ENCODE data around the gene SLC25A53. TPM values are rescaled to one million over a fixed set of nuclear protein-coding genes. Genes with fewer than 3 reads are reported as not detected.
"Not testable (repeated sequence)": the region's sequence is repeated elsewhere in the genome, so short reads cannot be mapped to it uniquely, and the experiment has no call there.

Gene SLC25A53
- total and polyA plus RNA-seq, 10 of the 15 experiments (the other 5 are each of a cell fraction or from before 2014, with no cell fraction given): 4.1 to 11.4 (median 7.6) TPM

DNA sequence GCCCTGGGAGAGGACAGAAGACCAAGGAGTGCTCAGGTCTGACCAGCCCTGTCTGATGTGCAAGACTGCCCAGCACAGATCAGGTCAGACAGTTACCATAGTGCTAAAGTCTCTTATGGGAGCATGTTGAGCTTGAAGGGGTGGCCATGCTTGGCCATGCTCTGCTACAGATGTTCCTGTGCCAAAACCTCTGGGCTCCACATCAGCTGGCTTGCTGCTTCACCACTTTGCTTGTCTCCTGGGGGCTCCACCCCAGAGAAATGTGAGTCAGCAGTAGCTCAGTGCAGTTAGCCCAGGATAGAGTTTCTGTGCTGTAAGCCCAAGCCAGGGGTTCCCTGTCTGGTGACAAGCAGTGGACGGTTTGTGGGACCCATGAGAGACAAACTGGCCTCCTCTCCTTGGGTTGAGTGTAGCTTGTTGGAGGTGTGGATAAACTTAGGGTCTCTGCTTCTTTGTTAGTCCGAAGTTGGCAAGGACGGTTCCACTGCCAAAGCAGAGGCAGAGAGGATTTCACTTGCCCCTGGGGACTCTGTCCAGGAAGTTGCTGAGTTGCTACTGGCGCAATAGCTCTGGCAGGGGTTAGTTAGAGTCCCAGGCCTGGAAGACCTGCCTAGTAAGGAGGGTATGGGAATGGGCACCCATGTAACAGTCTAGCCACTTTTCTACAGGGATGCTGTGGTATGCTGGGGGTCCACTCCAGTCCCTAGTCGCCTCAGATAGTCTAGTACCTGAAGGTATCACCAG is 72.1 kb downstream of the SLC25A53 start (continued):
- TF ChIP-seq, protein P1, sequence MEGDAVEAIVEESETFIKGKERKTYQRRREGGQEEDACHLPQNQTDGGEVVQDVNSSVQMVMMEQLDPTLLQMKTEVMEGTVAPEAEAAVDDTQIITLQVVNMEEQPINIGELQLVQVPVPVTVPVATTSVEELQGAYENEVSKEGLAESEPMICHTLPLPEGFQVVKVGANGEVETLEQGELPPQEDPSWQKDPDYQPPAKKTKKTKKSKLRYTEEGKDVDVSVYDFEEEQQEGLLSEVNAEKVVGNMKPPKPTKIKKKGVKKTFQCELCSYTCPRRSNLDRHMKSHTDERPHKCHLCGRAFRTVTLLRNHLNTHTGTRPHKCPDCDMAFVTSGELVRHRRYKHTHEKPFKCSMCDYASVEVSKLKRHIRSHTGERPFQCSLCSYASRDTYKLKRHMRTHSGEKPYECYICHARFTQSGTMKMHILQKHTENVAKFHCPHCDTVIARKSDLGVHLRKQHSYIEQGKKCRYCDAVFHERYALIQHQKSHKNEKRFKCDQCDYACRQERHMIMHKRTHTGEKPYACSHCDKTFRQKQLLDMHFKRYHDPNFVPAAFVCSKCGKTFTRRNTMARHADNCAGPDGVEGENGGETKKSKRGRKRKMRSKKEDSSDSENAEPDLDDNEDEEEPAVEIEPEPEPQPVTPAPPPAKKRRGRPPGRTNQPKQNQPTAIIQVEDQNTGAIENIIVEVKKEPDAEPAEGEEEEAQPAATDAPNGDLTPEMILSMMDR (IDR thresholded peaks at IDR 0.05 in 2 of 3, conservative IDR thresholded peaks at IDR 0.05 in 1 of 3; ENCODE audit: control insufficient read depth in 2 of 3, extremely low read depth in 1 of 3, insufficient read depth in 1 of 3, low read depth in 3 of 3, low read length in 3 of 3): no peak

DNA sequence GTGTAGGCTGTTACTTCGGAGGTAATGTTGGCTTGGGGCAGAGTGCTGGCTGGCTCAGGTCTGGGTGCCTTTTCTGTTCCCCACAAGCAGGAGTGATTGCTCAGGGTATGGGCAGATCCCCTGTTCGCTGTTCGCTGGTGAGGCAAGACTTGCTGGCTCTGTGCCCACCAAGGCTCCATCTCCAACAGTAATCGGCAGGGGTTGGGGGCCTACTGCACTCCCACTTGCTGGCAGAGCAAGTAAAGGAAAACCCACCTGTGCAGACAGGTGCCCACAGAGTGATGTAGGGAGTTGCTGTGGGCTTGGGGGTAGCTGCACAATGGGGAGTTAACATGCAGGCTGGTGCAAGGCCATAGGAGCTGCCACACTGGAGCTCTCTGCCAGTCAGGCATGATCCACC is 72.7 kb downstream of the SLC25A53 start:
- RAD21 ChIA-PET (ENCODE audit: unreplicated experiment): no interaction called here
- in situ Hi-C loops (cut with MboI): no loop called here
- no peaks in the 10 kb centered on the region for H3K79me2 ChIP-seq (ENCODE audit: control insufficient read depth, insufficient read depth, low read length)
- ATAC-seq: no peak
- TF ChIP-seq, protein P2, sequence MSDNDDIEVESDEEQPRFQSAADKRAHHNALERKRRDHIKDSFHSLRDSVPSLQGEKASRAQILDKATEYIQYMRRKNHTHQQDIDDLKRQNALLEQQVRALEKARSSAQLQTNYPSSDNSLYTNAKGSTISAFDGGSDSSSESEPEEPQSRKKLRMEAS (IDR thresholded peaks at IDR 0.05; ENCODE audit: low read depth, low read length): no peak
- no peak for TF ChIP-seq CEBPB (IDR thresholded peaks at IDR 0.05; ENCODE audit: borderline replicate concordance in 1 of 2, low read depth in 2 of 2, low read length in 2 of 2)
- no peak for TF ChIP-seq NBN (IDR thresholded peaks at IDR 0.05)
- no peak for TF ChIP-seq TCF12 (IDR thresholded peaks at IDR 0.05; ENCODE audit: low read depth, low read length)
- TF ChIP-seq SMAD1 (IDR thresholded peaks at IDR 0.05; ENCODE audit: low read depth, partially characterized antibody): no peak
- TF ChIP-seq MYB (IDR thresholded peaks at IDR 0.05; ENCODE audit: borderline replicate concordance, low read depth, low read length): no peak
- no peak for TF ChIP-seq HDGF (IDR thresholded peaks at IDR 0.05)
- TF ChIP-seq, protein P3, sequence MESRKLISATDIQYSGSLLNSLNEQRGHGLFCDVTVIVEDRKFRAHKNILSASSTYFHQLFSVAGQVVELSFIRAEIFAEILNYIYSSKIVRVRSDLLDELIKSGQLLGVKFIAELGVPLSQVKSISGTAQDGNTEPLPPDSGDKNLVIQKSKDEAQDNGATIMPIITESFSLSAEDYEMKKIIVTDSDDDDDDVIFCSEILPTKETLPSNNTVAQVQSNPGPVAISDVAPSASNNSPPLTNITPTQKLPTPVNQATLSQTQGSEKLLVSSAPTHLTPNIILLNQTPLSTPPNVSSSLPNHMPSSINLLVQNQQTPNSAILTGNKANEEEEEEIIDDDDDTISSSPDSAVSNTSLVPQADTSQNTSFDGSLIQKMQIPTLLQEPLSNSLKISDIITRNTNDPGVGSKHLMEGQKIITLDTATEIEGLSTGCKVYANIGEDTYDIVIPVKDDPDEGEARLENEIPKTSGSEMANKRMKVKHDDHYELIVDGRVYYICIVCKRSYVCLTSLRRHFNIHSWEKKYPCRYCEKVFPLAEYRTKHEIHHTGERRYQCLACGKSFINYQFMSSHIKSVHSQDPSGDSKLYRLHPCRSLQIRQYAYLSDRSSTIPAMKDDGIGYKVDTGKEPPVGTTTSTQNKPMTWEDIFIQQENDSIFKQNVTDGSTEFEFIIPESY (IDR thresholded peaks at IDR 0.05): no peak
- TF ChIP-seq SUZ12 (IDR thresholded peaks at IDR 0.05; ENCODE audit: unreplicated experiment): no peak
- TF ChIP-seq CBFB (IDR thresholded peaks at IDR 0.05; ENCODE audit: low read depth): no peak
- TF ChIP-seq NR2C1 (IDR thresholded peaks at IDR 0.05): no peak
- no peak overlapping the region for H3K4me3 ChIP-seq
- H3K36me3 ChIP-seq (ENCODE audit: control insufficient read depth in 2 of 2, insufficient read depth in 2 of 2, low read length in 1 of 2): no peaks in the 10 kb centered on the region
- no peak for FAIRE-seq
- CTCF ChIA-PET: interaction anchor here (1.3 kb wide), 1 partner anchor 16 kb away, joined by 3 read pairs; no protein-coding TSS in a partner anchor
- POLR2A ChIA-PET: no interaction called here
- H2AFZ ChIP-seq (ENCODE audit: control insufficient read depth, low read depth, low read length): no peak overlapping the region
- SMC1A ChIA-PET (ENCODE audit: uncharacterized antibody, unreplicated experiment): no interaction called here
- no peak overlapping the region for H3K9ac ChIP-seq (ENCODE audit: control insufficient read depth, insufficient read depth, low read length)
- BruUV-seq (replicated peaks): no TSS peak
- H3K27ac ChIP-seq (ENCODE audit: control insufficient read depth, insufficient read depth): no peak overlapping the region
- intact Hi-C loops (cut with micrococcal nuclease; ENCODE audit: unreplicated experiment): no loop called here
- no peaks in the 10 kb centered on the region; a peak in 1 of 4 replicates for H3K27me3 ChIP-seq (replicated peaks in 1 of 2; ENCODE audit: control insufficient read depth in 2 of 2, insufficient read depth in 2 of 2, low read length in 1 of 2)
- no peaks in the 10 kb centered on the region for H3K4me1 ChIP-seq (ENCODE audit: control insufficient read depth, insufficient read depth, low read length)
- WGBS (ENCODE audit: insufficient coverage, insufficient replicate concordance, low lambda C conversion rate, missing lambda C conversion rate): 25% methylated on average over 4 of the region's 4 CpGs
- H3K4me2 ChIP-seq (ENCODE audit: control insufficient read depth, insufficient read depth): no peak overlapping the region
- H4K20me1 ChIP-seq (ENCODE audit: control insufficient read depth, insufficient read depth): no peaks in the 10 kb centered on the region
- DNase-seq (ENCODE audit: low read depth, low spot score): no peak
- H3K9me3 ChIP-seq (replicated peaks; ENCODE audit: control insufficient read depth, insufficient read depth, low read length): no peaks in the 10 kb centered on the region

DNA sequence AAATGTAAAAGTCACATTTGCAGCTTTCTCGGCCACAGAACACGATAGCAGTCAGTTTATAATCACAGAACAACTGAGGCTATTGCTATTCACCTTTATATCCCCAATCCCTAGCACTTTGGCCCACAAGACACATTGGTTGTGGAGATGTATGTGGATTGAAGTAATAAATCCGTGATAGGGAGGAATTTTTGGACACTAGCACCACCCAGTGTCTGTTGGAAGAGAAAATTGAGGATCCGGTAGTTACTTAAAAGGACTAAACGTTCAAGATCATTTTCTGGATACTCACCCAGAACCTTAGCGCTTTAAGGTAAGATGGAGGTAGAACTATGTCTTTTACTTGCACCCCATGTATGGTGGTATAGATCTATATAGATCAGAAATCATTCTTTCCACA is 79.0 kb downstream of the SLC25A53 start:
- H3K4me1 ChIP-seq (ENCODE audit: control insufficient read depth, insufficient read depth, low read length); POLR2A ChIA-PET; H3K27me3 ChIP-seq (replicated peaks in 1 of 2; ENCODE audit: control insufficient read depth in 2 of 2, insufficient read depth in 2 of 2, low read length in 1 of 2); intact Hi-C loops (cut with micrococcal nuclease; ENCODE audit: unreplicated experiment); DNase-seq (ENCODE audit: low read depth, low spot score); H3K4me2 ChIP-seq (ENCODE audit: control insufficient read depth, insufficient read depth); H2AFZ ChIP-seq (ENCODE audit: control insufficient read depth, low read depth, low read length); H3K36me3 ChIP-seq (ENCODE audit: control insufficient read depth in 2 of 2, insufficient read depth in 2 of 2, low read length in 1 of 2); RAD21 ChIA-PET (ENCODE audit: unreplicated experiment); ATAC-seq; H3K9ac ChIP-seq (ENCODE audit: control insufficient read depth, insufficient read depth, low read length); H3K79me2 ChIP-seq (ENCODE audit: control insufficient read depth, insufficient read depth, low read length); SMC1A ChIA-PET (ENCODE audit: uncharacterized antibody, unreplicated experiment); BruUV-seq (replicated peaks); in situ Hi-C loops (cut with MboI); H3K4me3 ChIP-seq; H3K9me3 ChIP-seq (replicated peaks; ENCODE audit: control insufficient read depth, insufficient read depth, low read length); H3K27ac ChIP-seq (ENCODE audit: control insufficient read depth, insufficient read depth); H4K20me1 ChIP-seq (ENCODE audit: control insufficient read depth, insufficient read depth); FAIRE-seq; CTCF ChIA-PET: not testable (repeated sequence)
- no CpG with 5 or more reads among the region's 6 CpGs for WGBS (ENCODE audit: insufficient coverage, insufficient replicate concordance, low lambda C conversion rate, missing lambda C conversion rate)

Data from GM12878 (cell line).